Heart left ventricle (tissue), 16 donors: ENCODE measurements around the gene GRXCR1. TPM values are rescaled to one million over a fixed set of nuclear protein-coding genes. Genes with fewer than 3 reads are reported as not detected.

Source experiments
- ATAC-seq, 4 donors: fragments of 200-7000 bp; cut with Tn5 transposase; one replicate each; pipeline ENCODE4 v1.9.1; 2020 to 2022; ENCODE audit warnings: moderate library complexity in 4 of 4, mild to moderate bottlenecking in 3 of 4, moderate number of reproducible peaks in 1 of 4
- DNase-seq, 5 donors: peaks; one replicate each; pipeline ENCODE4 v3.0.0-alpha.2; 2020
- H3K27ac ChIP-seq, 12 donors: fragments of 200-600 bp; sonication (generic) in 4 of 12; one replicate each; pipeline versions ENCODE4 v1.5.0 to v1.8.0; 2016 to 2022; ENCODE audit warnings: mild to moderate bottlenecking in 2 of 12
- H3K27me3 ChIP-seq, 9 donors: fragments of 200-600 bp; sonication (generic) in 2 of 9; one replicate each; pipeline versions ENCODE4 v1.5.1 to v1.8.0; 2016 to 2022; ENCODE audit warnings: mild to moderate bottlenecking in 3 of 9
- H3K36me3 ChIP-seq, 9 donors: fragments of 200-600 bp; sonication (generic) in 2 of 9; one replicate each; pipeline versions ENCODE4 v1.5.0 to v1.8.0; 2018 to 2022; ENCODE audit warnings: mild to moderate bottlenecking in 2 of 9
- H3K4me1 ChIP-seq, 12 donors: fragments of 200-600 bp; sonication (generic) in 4 of 12; one replicate each; pipeline versions ENCODE4 v1.5.0 to v1.8.0; 2016 to 2022; ENCODE audit warnings: mild to moderate bottlenecking in 3 of 12
- H3K4me3 ChIP-seq, 12 donors: fragments of 200-600 bp; sonication (generic) in 4 of 12; one replicate each; pipeline versions ENCODE4 v1.5.0 to v1.8.0; 2017 to 2022; ENCODE audit warnings: mild to moderate bottlenecking in 9 of 12, moderate library complexity in 4 of 12
- H3K9me3 ChIP-seq, 12 donors: fragments of 200-600 bp; sonication (generic) in 4 of 12; one replicate each; pipeline versions ENCODE4 v1.5.0 to v1.8.0; 2016 to 2022; ENCODE audit warnings: mild to moderate bottlenecking in 1 of 12
- CTCF ChIP-seq, 12 donors: fragments of 200-600 bp; sonication (generic) in 4 of 12; IDR thresholded peaks; one replicate each; pipeline versions ENCODE4 v1.5.0 to v1.8.0; 2018 to 2022; ENCODE audit warnings: antibody characterized with exemption in 12 of 12, mild to moderate bottlenecking in 5 of 12
- POLR2A ChIP-seq, 2 donors: fragments of 450-650 bp; IDR thresholded peaks; one replicate each; pipeline ENCODE4 v1.6.1; 2017; ENCODE audit warnings: antibody characterized with exemption in 2 of 2, mild to moderate bottlenecking in 2 of 2, moderate library complexity in 2 of 2
- WGBS, 4 donors: extraction: QIAGEN DNeasy Blood & Tissue Kit in 2 of 4; methylation state at CpG; one replicate each; pipeline versions ENCODE4 v1.1.5 to v1.1.7; 2013 to 2018; 5-methylcytosine and 5-hydroxymethylcytosine counted together
- intact Hi-C, 10 donors: fragments of 100-400 bp; cut with DNase I; formaldehyde crosslinking; loops; one replicate each; pipeline versions ENCODE4 v1.11.1 to v1.14.2; 2022
- polyA plus RNA-seq, 2 donors: library from polyadenylated mRNA; stranded (reverse); fragments of 200-250 nt; gene quantifications; one replicate each; pipeline ENCODE4 v1.2.3, GENCODE V29; 2013
- total RNA-seq, 9 donors: library from RNA; depleted of rRNA in 2 of 9; stranded (reverse); fragments of >200 nt in 2 of 9; fragmentation: NEBNext Ultra II Directional in 3 of 9; extraction: Animal tissue kit (Norgen Biotek cat#: 25700) in 3 of 9; gene quantifications; one replicate each; pipeline versions ENCODE4 v1.1.0 to v1.2.4, GENCODE V29; 2016 to 2023
- donor health status: ischemic (EF 13 %, LVEDD 7.1; RV severe dilation, severe dysfunction).
- donor health status: healthy with polysubstance abuse.
- donor health status: DM: no; HTN: yes; CAD: no.
- donor health status: DM: no; HTN: no; CAD: no.
- donor health status: ischemic (EF 25% LVEDD 6.9; RV normal size, moderate dysfunction).
- donor health status: ischemic (EF 25% LVEDD 5.7; RV mildly dilated, moderate dysfunction).
- donor health status: healthy.
- donor health status: DM: yes; HTN: yes; CAD: no.
- donor health status: ischemic (EF 35%, LVEDD 5.7; RV mildly dilated, moderate dysfunction).
- donor health status: nonischemic (EF 11% LVEDD 7.7; RV severe dilation, severe dysfunction).
- donor health status: DM: yes; HTN: yes; CAD: no.
- donor health status: PGD.
- donor health status: ischemic (EF 29% LVEDD 5.4; RV normal size, mild dysfunction).
- donor health status: nonischemic (EF 23%, LVEDD 6.1; RV moderate dilation, normal function).

The GRXCR1 gene
- total and polyA plus RNA-seq, 11 donors: not detected

GRCh38 chr4:43014256-43014655, 121.7 kb downstream of the GRXCR1 start:
- intact Hi-C loops: no loop called here
- TF ChIP-seq POLR2A (IDR thresholded peaks at IDR 0.05) (no peak), CTCF (IDR thresholded peaks at IDR 0.05) (no peak)
- DNase-seq (no peak), ATAC-seq (no peak)
- no peaks in the 10 kb centered on the region for H3K9me3 ChIP-seq
- no peak overlapping the region for H3K4me3 ChIP-seq
- H3K36me3 ChIP-seq: no peaks in the 10 kb centered on the region
- WGBS, 4 donors: 82 to 94% (median 90%) methylated on average over 4 of the region's 4 CpGs
- no peaks in the 10 kb centered on the region for H3K27me3 ChIP-seq
- H3K27ac ChIP-seq: no peak overlapping the region
- no peaks in the 10 kb centered on the region for H3K4me1 ChIP-seq

GRCh38 chr4:43041632-43042031, 149.1 kb downstream of the GRXCR1 start:
- 14 to 30% (median 18%) methylated on average over 1 of the region's 1 CpG for WGBS, 4 donors
- no peak for DNase-seq
- intact Hi-C loops: no loop called here

GRCh38 chr4:43047058-43047457, 154.5 kb downstream of the GRXCR1 start:
- H3K9me3 ChIP-seq: no peaks in the 10 kb centered on the region
- intact Hi-C loops: no loop called here
- no peaks in the 10 kb centered on the region for H3K4me1 ChIP-seq
- H3K27me3 ChIP-seq: no peaks in the 10 kb centered on the region
- DNase-seq (no peak), ATAC-seq (no peak)
- no peak overlapping the region for H3K4me3 ChIP-seq
- no peak overlapping the region for H3K27ac ChIP-seq
- WGBS, 4 donors: 41 to 74% (median 42%) methylated on average over 1 of the region's 1 CpG
- TF ChIP-seq POLR2A (IDR thresholded peaks at IDR 0.05) (no peak), CTCF (IDR thresholded peaks at IDR 0.05) (no peak)
- H3K36me3 ChIP-seq: no peaks in the 10 kb centered on the region

More at GRCh38 chr4:43041632-43042031, 149.1 kb downstream of the GRXCR1 start:
- TF ChIP-seq POLR2A (IDR thresholded peaks at IDR 0.05) (no peak), CTCF (IDR thresholded peaks at IDR 0.05) (no peak)
- ATAC-seq: no peak
- no peaks in the 10 kb centered on the region for H3K4me1 ChIP-seq
- H3K9me3 ChIP-seq: no peaks in the 10 kb centered on the region
- no peak overlapping the region for H3K27ac ChIP-seq
- H3K36me3 ChIP-seq: no peaks in the 10 kb centered on the region
- no peak overlapping the region for H3K4me3 ChIP-seq
- H3K27me3 ChIP-seq: no peaks in the 10 kb centered on the region

GRCh38 chr4:43048570-43048969, 156.1 kb downstream of the GRXCR1 start:
- Histone ChIP-seq H3K4me3 (no peak overlapping the region), H3K9me3 (no peaks in the 10 kb centered on the region), H3K27ac (no peak overlapping the region), H3K27me3 (no peaks in the 10 kb centered on the region), H3K36me3 (no peaks in the 10 kb centered on the region), H3K4me1 (no peaks in the 10 kb centered on the region)
- TF ChIP-seq POLR2A (IDR thresholded peaks at IDR 0.05): no peak
- intact Hi-C loops: no loop called here
- DNase-seq: no peak
- ATAC-seq: no peak
- WGBS, 4 donors: 60 to 80% (median 77%) methylated on average over 5 of the region's 5 CpGs

- ATAC-seq: no peak
Observed at GRCh38 chr4:43049326-43049725, 156.8 kb downstream of the GRXCR1 start.

More at GRCh38 chr4:43049326-43049725, 156.8 kb downstream of the GRXCR1 start:
- intact Hi-C loops: no loop called here
- no peaks in the 10 kb centered on the region for H3K27me3 ChIP-seq
- no peak for DNase-seq
- no peaks in the 10 kb centered on the region for H3K9me3 ChIP-seq
- no peak overlapping the region for H3K27ac ChIP-seq
- no peaks in the 10 kb centered on the region for H3K4me1 ChIP-seq
- H3K4me3 ChIP-seq: no peak overlapping the region
- TF ChIP-seq POLR2A (IDR thresholded peaks at IDR 0.05): no peak
- no peaks in the 10 kb centered on the region for H3K36me3 ChIP-seq
